Lower leg skin (tissue), 3 donors: ENCODE data around the gene ROR2.

Experiments
- CTCF ChIP-seq, 3 donors: fragments of 450-650 bp; IDR thresholded peaks; one replicate each; pipeline ENCODE4 v1.5.1; 2016; ENCODE audit warnings: antibody characterized with exemption in 3 of 3, mild to moderate bottlenecking in 3 of 3, moderate library complexity in 2 of 3
- POLR2A ChIP-seq, 2 donors: fragments of 450-650 bp; IDR thresholded peaks; one replicate each; pipeline ENCODE4 v1.6.1; 2016 to 2017; ENCODE audit warnings: antibody characterized with exemption in 2 of 2, mild to moderate bottlenecking in 1 of 2, moderate library complexity in 1 of 2

DNA sequence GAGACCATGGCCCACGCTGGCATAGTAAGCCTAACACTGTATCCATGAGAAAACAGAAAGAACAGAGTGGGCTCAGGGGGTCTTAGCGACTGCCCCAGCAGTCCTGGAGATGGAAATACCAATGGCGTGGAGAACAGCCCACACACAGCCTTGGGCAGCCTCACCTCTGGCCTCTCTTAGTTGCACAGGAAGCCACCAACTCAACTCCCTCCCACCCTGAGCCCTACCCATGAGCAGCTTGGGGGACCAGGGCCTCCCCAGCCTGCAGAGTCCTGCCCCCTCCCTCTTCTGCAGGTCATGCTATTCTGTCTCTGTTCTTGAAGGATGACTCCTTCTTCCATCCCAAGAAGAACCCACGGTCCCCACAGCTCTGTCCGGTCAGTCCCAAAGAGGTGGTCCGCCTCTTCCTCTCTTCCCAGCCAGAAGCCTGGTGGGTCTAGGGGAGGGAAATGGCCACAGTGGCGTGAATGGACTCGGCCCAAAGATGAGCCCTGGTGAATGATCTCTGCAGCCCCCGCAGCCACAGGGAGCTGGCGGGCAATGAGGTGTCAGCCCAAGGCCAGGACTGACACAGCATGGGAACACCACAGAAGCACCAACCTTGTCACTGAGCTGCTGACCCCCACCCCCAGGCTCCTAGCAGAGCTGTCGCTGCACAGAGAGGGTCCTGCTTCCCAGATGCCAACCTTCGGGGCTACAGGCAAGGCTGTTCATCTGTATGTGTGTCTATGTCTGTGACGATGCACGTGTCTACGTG lies 131.2 kb downstream of the ROR2 start:
- TF ChIP-seq CTCF (IDR thresholded peaks at IDR 0.05) (no peak), POLR2A (IDR thresholded peaks at IDR 0.05) (no peak)
